Activated CD4-positive, alpha-beta T cell treated with anti-CD3 and anti-CD28 coated beads for 1 hour (primary cell): Measurements from ENCODE around the gene SNRK.

ENCODE experiments used
- DNase-seq: peaks from one replicate; pipeline ENCODE4 v3.0.0-alpha.2; 2020

Gene SNRK, protein sequence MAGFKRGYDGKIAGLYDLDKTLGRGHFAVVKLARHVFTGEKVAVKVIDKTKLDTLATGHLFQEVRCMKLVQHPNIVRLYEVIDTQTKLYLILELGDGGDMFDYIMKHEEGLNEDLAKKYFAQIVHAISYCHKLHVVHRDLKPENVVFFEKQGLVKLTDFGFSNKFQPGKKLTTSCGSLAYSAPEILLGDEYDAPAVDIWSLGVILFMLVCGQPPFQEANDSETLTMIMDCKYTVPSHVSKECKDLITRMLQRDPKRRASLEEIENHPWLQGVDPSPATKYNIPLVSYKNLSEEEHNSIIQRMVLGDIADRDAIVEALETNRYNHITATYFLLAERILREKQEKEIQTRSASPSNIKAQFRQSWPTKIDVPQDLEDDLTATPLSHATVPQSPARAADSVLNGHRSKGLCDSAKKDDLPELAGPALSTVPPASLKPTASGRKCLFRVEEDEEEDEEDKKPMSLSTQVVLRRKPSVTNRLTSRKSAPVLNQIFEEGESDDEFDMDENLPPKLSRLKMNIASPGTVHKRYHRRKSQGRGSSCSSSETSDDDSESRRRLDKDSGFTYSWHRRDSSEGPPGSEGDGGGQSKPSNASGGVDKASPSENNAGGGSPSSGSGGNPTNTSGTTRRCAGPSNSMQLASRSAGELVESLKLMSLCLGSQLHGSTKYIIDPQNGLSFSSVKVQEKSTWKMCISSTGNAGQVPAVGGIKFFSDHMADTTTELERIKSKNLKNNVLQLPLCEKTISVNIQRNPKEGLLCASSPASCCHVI

DNA sequence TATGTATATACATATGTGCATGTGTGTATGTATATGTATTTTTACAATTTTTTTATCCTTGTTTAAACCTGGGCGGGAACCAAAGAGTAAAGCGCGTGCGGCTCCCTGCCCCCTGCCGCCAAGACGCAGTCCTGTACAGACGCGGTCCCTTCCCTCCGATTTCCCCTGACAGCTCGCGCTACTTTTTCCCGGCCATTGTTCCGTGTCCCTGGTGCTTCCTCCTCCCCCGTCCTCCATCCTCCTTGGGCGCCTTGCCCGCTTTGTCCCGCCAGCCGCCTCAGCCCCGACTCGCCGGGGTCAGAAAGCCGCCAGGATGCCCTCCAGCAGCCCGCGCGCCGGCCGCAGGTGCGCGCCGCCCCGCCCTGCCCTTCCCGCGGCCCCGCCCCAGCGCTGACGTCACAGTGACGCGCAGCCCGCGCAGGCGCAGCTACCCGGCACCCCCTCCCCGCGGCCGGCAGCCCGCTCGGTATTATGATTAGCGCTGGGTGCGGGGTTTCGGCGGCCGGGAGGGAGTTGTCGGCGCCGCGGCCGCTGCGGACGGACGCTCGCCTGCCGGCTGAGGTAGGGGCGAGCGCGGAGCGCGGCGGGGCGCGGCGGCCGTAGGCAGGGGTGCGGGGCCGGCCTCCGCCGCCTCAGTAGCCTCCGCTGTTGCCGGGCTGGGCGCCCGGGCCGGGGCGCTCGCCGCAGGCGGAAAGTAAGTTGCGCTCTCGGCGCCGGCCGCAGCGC lies at the start of gene SNRK:
TSS of gene SNRK (plus strand) at position 426 of the 726 bp plus-strand sequence. CDS start 16,664 bp downstream, outside the sequence.
- DNase-seq, result peak; percentile 92

DNA sequence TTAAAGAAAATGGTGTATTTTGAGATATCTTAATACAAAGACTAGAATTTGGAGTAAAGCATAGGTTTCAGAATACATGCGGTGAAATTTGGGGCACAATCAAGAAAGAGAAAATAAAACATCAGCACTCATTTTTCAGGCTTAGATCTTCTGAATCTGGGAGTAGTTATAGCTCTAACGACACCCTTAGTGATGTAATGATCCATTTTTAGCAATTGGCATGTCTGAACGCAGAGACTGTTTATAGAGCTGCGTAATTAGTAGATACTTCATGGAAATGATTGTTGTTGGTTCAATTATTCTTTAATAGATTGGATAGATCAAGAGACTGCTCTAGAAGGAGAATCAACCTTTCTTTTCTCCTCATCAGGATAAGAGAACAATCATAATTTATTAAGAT lies 47.5 kb upstream of the SNRK start:
- DNase-seq, result no peak

DNA sequence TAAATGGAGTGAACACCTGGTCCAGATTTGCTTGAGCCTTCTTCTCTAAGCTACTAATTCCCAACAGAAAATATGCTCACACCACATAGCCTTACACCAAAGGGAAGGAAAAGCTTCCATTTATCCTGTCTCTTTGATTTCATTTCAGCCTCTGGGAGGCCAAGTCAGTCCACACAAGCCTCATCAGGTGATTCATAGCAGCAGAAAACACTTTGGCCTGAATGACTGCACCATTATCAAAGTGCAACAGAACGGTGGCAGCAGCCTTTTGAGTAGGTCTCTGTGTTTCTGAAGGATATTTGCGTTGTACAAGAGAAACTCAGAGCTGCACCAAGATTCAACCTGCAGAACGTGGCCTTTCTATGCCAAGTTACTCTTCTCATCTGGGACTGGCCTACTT lies 46.6 kb upstream of the SNRK start:
- no peak for DNase-seq

DNA sequence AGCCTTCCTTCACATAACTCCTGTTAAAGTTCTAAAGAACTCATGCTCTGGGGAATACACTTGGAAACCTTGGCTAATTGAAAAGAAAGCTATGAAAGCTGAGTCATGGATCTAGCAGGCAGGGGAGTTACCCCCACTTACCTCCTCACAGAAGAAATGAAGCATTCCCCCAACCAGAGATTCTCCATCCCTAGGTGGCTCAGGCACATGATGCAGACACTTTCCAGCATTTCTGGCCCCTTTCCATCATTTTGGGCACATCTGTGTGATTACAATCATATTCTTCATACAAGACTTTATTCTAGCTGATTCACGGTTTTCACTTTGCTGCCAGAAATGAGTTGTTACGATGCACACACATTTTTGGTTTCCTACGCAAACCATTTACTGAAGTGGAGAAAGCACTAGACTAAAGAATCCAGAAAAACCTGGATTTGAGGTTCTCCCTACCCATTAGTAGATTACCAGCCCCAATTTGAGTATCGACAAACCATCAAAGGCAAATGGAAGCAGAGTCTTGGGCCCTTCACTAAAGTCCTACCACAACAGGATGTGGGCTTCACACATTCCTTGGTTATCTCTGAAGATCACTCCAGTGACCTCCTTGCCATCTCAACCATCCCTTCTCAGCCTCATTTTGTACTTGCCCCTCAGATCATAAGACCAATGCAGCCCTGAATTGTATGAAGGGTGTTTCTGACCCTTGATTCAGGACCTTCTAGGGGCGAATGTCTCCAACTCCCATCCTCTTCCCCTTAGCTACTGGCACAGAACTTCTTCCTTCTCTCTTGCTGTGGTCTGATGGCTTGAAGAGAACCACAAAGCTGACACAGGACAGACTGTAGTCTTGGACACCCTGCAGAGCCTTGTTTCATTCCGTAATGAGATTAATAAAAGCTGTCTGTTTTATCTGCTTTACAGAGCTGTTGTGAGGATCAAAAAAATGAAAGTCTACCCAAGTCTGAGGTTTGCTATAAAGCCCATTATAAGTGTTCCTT lies 42.5 kb upstream of the SNRK start:
- no peak for DNase-seq

DNA sequence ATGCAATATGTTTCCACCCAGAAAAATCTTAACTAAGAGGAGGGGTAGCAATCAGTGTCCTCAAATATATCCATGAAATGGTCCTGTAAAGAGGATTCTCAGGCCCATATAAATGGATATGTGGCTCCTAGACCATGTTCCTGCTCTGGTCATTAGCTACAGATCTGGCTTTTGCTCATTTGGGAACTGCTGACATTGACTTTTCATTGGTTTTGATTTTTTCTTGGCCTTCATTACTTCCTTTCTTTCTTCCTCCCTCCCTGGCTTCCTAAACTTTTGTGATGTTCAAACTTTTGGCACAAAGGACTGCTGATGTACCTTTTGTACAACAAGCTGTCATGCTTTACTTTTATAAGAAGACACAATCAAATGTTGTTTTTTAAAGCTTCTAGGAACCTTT lies 41.6 kb upstream of the SNRK start:
- no peak for DNase-seq

DNA sequence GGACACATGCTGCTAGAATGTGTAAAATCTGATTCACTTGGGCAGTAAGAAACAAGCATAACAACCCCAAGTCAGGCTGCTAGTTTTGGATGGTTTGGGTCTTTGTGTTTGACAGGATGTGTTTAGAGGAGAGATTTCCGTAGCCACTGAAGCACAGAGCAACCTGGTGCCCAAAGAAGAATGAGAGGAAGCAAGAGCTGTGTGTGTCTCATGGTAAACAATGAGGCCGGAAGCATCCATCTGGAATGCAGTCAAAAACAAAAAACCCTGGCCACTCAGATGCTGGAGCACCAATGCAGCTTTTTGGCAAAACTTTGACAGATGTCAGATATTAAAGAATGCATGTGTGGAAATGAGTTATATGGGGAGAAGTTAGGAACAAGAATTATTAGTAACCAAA lies 39.4 kb upstream of the SNRK start:
- DNase-seq, result no peak

DNA sequence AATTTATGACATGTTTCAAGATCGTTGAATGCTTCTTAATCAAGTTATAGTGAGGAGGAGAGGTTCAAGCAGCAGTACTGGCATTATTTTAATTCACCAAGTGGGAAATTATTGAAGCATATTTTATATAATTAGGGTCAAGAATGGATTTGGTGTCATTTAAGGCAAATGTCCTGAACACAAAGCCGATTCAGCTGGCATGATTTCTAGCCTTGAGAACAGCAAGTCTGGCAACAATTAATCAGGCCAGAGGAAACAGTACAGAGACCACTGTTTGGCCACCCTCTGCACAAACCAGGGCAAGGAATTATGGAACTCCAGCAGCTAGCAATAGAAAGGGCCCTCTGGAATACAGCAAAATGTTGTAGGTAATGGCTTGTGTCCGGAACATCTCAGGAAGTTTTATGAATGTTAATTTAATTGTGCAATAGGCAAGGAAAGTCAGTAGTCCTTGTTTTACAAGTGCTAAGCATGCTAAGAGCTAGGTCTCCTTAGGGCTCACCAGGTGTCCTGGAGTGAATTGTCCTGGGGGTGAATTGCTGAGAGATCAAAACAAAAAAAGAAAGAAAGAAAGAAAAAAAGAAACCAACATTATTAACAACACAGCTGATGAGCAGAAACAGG lies 38.7 kb upstream of the SNRK start:
- DNase-seq, result no peak

DNA sequence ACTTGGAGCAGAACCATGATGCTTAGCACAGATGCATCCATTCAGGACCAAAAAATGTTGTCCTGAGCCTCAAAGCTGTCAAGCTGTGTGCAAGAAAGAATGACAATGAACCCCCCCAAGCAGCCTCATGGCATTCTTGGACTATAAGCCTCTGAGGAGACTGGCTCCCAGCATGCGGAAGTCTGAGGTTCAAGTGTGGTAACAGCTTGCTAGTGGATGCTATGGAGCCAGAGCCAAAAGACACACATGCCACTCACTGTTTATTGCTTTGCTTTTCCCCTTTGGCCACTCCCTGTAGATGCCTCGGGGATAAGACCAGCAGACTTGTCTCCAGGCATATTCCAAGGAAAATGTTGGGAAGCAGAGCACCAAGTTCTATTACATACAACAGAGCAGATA lies 38.2 kb upstream of the SNRK start:
- DNase-seq, result no peak

DNA sequence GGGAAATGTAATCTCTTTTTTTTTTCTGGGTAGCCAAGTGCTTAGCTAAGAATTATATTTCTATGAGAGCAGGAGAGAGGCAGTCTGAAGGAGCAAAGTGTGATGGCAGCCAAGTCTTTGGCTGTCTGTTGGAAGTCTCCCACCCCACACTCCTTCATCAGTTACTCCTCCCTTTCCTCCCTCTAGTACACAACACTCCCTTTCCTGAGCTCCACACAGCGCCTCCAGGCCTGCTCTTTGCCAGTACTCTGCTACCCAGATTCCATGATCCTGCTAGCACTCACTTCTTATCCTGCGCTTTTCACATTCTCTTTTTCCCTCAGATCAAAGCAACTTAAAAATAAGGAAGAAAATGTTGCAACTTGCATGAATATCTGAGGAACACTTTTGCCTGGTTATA lies 37.4 kb upstream of the SNRK start:
- DNase-seq, result no peak

DNA sequence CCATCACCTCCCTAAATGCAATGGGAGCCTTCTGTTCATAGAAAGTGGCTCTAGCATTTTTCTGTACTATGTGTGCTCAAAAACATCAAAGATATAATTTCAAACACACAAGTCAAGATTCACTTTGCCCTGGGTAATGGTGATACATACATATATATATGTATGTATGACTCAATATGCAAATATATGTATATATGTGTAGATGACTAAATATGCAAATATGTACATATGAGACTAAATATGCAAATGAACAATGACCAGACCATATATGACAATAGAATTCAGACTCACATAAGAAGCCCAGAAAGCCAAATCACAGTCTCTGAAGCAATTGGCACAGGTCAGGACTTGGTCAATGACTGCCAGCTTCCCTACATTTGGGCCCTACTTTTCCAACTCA lies 36.9 kb upstream of the SNRK start:
- no peak for DNase-seq

DNA sequence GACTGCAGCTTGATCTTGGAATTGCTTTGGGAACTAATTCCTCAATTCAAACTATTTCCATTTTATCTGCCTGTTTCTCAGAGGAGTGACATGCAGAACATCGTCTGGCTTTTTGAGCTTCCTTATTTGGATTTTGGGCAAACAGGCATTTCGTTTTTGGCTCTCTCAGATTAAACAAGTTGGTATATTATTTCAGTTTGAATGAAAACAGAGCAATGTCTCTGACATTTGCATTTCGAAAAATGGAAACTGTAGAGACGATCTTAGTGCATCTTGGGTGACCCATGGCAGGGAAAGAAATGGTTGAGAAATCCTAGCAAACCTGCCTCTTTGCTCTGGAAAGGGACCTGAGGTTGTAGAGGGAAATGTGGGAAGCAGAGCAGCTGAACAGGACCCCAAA lies 33.0 kb upstream of the SNRK start:
- DNase-seq, result no peak

DNA sequence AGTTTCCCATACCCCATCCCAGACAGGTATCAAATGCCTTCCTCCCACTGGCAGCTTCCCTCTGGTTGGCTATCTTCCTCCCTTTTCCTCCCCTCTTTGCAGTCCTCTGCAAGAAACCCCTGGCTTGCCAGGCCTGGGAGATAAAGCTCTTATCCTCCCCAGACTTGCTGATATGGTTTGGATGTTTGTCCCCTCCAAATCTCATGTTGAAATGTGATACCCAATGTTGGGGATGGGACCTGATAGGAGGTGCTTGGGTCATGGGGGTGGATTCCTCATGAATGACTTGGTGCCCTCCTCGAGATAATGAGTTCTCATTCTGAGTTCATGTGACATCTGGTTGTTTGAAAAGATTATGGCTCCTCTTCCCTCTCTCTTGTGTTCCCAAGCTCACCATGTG lies 32.2 kb upstream of the SNRK start:
- no peak for DNase-seq

DNA sequence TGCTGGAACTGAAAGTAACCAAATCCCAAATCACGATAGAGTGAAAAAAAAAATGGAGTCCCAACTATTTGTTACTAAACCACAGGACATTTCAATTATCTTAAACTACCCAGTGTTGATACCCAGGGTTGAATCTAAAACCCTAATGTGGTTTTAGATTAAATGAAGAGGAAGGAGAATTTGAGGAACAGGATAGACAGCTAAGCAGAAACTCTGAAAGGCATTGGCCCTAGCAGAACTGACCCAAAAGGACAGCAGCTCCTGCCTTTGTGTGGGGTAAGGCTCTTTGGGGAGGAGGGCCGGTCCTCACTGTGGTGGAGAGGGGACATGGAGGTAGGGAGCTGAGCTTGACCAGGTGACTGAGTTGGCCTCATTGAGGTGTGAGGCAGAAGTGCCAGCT lies 30.7 kb upstream of the SNRK start:
- DNase-seq, result no peak

DNA sequence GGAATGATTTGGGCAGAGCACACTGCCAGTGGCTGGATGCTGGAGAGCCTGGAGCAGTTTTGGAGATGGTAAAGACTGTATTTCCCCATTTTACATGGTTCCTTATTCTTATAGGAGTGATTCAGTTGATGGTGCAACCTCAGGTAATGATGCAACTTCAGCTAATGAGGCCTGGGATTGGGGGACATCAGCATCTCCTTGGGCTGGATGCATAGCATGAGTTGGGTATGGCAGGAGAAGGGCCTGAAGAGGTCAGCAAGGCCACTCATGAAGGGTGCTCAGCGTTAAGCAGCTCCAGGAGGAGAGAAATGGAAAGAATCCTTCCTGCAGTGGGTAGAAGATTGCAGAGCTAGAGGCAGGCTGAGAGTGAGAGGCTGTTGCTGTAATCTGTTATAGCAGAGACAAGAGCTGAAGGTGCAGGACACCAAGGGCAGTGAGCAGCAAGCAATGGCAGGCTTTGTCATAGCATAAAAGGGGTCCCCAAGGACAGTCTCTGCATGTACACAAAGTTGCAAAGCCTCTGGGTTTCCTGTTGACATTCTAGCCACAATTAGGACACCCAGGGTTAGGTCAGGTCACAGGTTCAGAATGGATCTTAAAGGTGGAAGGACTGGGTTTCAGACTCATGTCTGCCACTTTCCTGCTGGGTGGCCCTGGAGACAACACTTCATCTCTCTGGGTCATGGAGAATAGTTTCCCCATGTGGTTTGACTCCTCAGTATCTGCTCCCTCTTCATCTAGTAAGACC lies 29.5 kb upstream of the SNRK start:
- DNase-seq, result no peak

DNA sequence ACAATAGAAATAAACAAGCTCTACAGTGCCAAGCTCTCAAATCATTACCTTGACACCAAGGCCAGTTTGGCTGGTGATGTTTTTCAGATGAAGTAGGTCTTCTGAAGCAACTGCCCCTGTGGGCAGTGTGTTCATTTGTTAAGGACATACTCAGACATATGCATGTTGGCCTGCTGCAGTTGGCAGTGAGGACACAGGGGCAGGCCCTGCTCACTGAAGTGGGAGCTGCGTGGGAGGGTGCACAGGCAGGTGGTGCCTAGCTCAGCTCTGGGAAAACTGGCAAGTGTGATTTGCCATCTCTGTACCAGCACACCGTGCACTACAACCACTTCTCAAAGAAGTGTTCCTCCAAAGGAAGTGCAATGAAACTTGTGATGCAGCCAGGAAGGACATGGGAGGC lies 28.5 kb upstream of the SNRK start:
- DNase-seq, result no peak

DNA sequence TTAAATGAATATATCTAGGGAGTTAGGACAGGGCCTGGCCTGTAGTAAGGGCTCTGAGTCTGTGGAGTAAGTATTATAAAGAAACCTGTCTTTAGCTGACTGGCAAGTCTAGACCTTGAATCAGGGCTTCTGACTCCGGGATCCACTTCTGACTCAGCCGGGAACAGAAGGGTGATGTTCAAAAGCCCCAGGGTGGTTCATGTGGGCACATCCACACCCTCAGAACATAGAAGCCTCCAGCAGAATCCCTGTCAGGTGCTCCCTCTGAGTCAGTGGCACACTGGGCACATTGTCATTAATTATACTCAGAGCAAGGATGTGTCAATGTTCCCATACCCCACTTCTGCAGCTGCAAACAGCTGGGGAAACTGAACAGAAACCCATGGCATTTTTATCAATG lies 26.7 kb upstream of the SNRK start:
- DNase-seq, result no peak

DNA sequence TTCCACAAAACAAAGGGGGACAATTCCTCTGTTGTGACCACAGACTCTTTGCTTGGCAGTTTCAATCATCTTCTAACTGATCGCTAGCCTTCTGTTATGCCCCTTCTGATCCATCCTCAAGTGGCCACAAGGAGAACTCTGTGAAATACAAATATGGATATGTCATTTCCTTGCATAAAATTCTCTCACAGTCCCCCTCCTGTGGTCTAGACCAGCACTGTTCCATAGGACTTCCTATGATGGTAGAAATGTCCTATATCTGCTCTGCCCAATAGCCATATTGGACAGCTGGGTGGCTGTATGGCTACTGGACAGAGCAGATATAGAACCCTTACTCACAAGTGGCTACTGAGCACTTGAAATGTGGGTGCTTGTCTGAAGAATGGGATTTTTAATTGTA lies 25.9 kb upstream of the SNRK start:
- no peak for DNase-seq

DNA sequence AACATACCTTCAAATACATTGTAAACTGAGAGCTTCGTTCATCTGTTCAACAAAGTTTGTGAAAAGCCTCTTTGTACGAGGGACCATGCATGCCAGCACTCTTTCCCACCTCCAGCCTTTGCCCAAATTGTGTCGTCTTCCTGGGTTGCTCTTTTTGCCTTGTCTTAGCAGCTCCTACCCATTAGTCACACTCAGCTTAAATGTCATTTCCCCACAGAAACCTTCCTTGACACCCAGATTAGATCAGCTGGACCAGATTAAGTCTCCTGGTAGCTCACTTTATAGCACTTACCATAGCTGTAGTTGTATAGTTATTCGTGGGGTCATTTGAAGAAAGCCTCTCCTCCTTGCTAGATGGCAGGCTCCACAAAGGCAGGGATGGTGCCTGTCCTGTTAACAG lies 24.1 kb upstream of the SNRK start:
- DNase-seq, result no peak

DNA sequence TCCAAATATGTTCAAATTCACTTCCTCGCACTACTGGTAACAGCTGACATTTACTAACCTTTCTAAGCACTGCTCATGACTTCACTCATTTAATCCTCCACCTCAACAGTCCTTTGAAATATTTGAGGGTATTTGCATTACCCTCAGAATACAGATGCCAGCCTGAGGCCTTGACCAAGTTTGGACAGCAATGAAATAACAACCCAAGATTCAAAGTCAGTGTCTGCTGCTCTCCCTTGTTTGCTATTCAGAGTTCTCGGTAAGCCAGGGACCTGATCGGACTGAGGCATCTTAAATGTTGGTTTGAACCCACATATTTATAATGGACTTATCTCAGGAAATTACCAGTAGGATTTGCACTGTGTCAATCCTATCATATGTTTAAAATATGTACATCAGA lies 19.9 kb upstream of the SNRK start:
- no peak for DNase-seq

DNA sequence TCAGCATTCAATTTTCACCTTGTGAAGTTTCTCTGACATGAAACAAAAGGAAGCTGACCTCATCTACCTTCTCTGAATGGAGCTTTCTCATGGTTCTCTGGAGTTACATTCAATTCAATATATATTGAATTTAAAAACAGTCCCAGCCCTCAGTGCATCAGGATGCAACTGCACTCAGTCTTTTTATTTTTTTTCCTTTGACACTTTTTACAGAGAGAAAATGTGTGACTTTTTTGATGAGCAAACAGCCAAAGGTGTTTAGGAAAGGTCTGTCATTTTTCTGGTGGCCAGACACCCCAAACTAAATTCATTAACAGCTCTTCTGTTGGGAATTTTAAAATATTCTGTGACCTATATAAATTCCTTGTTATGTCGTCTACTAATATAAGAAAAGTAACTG lies 19.3 kb upstream of the SNRK start:
- DNase-seq, result no peak

DNA sequence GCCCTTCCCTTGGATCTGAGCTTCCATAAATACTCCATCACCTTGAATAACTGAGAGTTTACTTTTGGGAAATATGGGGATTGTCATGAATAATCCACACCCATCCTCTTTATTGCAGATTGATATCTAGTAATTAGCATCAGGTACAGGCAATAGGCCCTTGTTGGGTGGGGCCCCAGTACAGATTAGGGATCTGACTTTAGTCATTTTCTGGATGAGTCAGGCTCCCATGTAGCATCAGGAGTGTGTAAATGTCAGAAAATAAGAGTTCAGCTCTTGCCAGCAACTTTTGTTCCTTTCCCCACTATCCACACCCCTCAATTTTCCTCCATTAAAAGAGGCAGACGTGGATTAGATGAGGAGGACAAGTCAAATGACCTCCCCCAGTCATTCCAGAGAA lies 17.7 kb upstream of the SNRK start:
- no peak for DNase-seq
